Measurements from ENCODE around the gene BRD1.

The BRD1 gene

DNA sequence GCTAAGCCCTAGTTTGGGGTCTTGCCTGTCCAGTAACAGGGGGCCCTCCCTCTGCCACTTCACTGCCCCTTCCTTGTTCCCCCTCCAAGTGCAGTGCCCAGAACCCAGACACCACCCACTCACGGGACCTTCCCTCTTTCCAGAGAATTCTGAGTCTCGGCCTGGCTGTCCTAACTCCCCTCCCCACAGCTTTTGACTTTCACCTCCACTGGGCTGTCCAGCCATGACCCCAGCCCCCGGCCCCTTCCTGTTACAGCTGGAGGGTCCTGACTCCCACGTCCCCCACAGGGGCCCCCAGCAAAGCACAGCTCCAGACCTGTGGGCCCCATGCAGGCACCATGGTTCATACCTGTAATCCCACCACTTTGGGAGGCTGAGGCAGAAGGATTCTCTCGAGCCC is 71.5 kb downstream of the BRD1 start:
- in situ Hi-C loops (cut with MboI; ENCODE audit: low sequenced_read_pairs), result loop anchor here (25.0 kb wide), 1 partner anchor 281 kb away; no protein-coding TSS in a partner anchor

DNA sequence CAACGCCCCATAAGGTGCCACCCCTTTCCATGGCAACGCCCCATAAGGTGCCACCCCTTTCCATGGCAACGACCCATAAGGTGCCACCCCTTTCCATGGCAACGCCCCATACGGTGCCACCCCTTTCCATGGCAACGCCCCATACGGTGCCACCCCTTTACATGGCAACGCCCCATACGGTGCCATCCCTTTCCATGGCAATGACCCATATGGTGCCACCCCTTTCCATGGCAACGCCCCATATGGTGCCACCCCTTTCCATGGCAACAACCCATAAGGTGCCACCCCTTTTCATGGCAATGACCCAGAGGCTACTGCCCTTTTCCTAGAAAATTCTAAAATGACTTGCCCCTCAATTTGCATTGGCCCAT is 72.1 kb downstream of the BRD1 start:
- in situ Hi-C loops (cut with MboI; ENCODE audit: low sequenced_read_pairs), result loop anchor here (25.0 kb wide), 1 partner anchor 282 kb away; no protein-coding TSS in a partner anchor

DNA sequence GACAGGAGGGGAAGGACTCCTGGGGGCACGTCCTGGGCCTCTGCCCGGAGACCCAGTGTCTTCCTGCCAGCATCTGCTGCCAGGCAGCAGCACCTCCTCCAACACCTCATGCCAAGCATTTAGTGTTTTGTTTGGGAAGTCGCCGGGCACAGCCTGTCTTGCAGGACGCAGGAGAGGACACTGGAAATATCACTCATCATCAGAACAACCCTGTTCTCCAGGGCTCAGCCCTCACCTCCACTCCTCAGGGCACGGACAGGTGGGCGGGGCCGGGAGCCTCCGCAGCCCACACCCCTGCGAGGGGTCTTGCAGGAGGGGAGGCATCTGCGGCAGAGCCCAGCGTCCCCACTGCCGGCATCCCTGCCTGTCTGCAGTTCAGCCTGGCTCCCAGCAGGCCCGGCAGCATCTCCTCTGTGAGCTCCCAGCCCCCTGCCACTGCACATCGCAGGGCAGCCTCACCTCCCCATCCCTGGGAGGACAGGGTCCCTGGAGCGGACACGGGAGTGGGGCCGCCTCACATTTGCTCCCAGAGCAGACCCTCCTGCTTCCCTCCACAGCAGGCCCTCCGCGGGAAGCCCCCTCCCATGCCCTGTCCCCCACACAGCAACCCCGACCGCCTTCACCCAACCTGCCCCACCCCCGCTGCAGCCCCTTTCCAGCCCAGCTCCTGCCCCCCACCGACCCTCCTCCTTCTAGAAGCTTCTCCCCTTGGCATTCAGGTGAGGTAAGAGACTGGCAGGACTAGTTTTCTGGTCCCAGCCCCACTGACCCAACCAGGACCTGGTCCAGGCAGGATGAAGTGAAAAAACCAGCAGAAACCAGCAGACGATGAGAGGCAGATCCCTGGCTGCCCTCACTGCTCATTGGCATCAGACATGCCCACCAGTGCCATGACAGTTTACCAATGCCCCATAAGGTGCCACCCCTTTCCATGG is 72.7 kb downstream of the BRD1 start:
- in situ Hi-C loops (cut with MboI; ENCODE audit: low sequenced_read_pairs), result loop anchor here (25.0 kb wide), 1 partner anchor 282 kb away; no protein-coding TSS in a partner anchor

DNA sequence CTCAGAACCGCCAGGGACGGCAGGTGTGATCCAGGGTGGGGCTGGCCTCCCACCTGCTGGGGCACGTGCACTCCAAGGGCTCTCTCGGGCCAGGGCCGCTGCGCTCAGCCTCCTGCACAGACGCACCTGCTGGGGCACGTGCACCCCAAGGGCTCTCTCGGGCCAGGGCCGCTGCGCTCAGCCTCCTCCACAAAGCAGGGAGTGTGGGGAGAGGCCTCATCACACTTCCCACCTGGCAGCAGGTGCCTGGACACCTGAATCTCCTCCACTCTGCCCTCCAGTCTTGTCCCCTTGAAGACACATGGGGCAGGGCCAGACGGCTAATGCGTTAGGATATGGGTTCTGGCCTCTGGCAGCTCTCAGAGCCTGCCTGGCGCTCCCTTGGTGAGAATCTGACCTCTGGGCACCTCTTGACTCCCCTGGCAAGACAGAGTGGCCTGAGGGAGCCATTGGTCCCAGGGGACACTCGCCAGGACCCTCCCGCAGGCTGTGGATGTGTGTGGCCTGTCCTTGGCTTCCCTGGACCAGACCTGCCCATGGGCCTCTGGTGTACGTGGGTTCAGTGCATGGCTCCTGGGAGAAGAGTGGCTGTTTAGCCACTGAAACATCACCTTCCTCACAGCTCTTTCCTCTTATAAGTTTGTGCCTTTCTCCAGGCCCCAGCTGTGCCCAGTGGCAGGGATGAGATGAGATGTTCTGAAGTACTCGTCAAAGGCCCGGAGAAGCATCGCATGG is 73.5 kb downstream of the BRD1 start:
- in situ Hi-C loops (cut with MboI; ENCODE audit: low sequenced_read_pairs), result loop anchor here (25.0 kb wide), 1 partner anchor 283 kb away; no protein-coding TSS in a partner anchor

DNA sequence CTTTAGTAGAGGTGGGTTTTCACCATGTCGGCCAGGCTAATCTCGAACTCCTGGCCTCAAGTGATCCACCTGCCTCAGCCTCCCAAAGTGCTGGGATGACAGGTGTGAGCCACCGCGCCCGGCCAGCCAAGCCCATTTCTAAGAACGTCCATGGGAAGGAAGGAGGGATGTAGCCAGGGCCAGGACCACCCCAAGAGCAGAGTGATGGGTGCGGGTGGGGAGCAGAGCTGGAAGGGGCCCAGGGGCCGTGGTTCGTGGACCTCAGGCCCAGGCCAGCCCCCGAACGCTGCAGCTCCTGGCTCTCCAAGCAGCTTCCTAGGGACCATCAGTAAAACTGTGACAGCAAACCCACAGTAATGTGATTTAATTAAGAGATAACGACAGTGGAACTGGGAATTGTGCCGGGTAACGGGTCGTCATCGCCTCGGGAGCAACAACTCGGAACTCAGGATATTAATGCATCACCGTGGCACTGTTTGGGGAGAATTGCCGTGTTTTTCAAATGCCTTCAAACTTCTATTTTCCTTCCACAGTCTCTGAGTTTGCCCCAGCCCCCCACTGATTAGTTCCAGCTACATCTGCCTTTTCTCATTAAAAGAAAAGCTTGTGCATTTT is 74.3 kb downstream of the BRD1 start:
- in situ Hi-C loops (cut with MboI; ENCODE audit: low sequenced_read_pairs), result loop anchor here (25.0 kb wide), 1 partner anchor 284 kb away; no protein-coding TSS in a partner anchor

DNA sequence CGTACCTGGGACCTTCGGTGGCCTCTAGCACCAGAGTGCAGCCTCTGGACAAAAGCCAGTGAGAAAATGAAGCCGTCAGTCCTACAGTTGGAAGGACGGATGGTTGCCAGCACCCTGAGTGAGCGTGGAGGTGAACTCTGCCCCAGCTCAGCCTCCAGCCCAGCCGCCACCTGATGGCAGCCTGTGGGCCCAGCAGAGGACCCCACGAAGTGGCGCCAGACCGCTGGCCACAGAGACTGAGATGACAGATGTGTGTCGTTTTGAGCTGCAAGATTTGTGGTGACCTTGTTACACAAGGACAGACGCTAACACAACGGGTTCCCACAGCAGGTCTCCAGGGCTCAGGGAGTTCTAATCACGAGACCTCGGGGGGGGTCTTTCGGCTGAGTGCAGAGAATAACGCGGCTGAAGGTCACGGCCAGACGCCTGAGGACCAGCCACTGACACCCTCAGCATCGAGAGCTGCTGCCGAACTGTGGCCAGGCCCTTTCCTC is 75.0 kb downstream of the BRD1 start:
- in situ Hi-C loops (cut with MboI; ENCODE audit: low sequenced_read_pairs), result loop anchor here (25.0 kb wide), 1 partner anchor 285 kb away; no protein-coding TSS in a partner anchor

DNA sequence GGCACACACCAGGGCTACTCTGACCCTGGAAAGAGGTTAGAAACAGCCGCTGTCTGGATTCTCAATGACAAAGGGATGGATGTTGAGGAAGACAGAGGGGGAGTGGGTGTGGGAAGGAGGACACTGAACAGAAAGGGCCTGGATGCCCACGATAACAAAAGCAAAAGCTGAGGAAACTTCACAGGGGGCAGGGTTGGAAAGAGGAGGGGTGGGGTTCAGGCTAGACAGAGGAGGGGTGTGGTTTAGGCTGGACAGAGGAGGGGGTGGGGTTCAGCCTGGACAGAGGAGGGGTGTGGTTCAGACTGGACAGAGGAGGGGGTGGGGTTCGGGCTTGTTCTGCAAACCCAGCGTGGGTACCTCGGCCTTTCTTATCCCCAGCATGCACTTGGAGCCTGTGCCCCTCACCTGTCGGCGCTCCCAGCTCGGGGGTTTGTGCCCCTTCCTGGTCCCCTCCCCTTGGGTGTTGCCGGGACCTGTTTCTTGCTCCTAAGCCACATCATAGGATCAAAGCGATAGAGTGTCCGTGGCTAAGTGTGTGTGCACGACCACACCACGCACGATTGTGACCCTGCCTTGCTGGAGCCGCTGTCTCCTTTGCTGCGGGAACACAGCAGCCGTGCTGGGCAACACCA is 75.6 kb downstream of the BRD1 start:
- in situ Hi-C loops (cut with MboI; ENCODE audit: low sequenced_read_pairs), result loop anchor here (25.0 kb wide), 1 partner anchor 285 kb away; no protein-coding TSS in a partner anchor

DNA sequence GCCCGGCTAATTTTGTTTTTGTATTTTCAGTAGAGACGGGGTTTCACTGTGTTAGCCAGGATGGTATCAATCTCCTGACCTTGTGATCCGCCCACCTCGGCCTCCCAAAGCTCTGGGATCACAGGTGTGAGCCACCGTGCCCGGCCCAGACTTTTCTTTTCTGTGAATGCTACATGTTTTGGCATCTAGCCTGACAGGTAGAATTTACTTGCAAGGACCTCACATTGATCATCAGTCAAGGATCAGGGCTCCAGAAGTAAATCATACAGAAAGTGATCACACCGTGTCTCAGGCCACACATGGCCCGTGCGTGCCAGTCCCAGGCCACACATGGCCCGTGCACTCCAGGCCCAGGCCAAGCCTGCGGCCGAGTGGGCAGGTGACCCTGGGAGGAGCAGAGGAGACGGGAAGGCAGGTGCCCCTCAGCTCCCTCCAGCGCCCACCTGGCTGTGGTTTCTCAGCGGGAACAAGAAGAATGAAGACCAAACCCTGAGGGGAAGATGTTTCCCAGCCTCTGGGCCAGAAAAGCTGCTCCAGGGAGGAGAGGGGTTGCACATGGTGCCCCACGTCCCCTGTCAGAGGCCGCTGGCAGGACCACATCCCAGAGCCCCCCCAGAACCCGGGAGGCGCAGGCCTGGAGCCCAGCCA is 76.2 kb downstream of the BRD1 start:
- in situ Hi-C loops (cut with MboI; ENCODE audit: low sequenced_read_pairs), result loop anchor here (25.0 kb wide), 1 partner anchor 286 kb away; no protein-coding TSS in a partner anchor

DNA sequence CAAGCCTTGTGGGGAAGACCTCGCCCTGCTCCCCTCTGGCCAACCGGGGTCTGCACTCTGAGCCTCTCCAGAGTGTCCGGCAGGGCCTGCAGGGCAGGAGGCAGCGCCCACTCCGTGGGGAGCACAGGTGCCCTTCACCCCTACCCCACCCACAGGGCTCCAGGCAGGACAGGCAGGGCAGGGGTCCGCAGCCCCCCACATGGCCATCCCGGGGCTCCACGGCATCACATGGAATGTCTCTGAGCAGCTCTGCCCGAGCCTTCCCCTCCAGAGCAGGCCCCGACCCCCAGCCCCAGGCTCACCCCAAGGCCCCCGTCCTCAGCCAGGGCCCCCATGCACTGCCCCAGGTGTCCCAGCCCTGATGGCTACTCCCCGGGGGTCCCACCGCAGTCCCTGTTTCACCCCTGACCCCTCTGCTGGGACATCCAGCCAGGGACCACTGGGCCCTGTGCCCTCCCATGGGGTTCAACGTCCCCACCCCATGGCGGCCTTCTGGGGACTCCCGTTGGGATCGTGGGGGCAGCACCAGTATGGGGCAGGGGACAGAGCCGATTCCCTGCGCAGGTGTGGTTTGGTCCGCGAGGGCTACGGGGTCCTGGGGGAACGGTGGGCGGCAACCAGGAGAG is 77.7 kb downstream of the BRD1 start:
- in situ Hi-C loops (cut with MboI; ENCODE audit: low sequenced_read_pairs), result loop anchor here (25.0 kb wide), 1 partner anchor 287 kb away; no protein-coding TSS in a partner anchor

DNA sequence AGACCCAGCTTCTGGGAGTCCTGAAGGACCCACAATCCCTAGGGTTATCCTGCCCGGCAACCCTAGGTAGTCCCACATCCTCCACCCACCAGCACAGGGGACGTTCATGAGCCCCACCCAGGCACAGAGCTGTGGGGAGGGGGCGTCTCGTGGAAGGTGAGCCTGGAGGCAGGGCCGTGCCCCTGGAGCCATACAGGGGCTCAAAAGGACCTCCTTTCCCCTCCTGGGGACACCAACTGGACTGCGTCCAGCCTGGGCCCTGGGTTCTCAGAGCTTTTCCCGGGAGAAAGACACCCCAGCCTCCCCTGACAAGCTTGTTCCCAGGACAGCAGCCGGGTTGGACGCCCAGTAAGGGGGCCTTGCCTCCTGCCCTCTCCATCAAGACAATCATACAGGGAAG is 78.4 kb downstream of the BRD1 start:
- in situ Hi-C loops (cut with MboI; ENCODE audit: low sequenced_read_pairs), result no loop called here

DNA sequence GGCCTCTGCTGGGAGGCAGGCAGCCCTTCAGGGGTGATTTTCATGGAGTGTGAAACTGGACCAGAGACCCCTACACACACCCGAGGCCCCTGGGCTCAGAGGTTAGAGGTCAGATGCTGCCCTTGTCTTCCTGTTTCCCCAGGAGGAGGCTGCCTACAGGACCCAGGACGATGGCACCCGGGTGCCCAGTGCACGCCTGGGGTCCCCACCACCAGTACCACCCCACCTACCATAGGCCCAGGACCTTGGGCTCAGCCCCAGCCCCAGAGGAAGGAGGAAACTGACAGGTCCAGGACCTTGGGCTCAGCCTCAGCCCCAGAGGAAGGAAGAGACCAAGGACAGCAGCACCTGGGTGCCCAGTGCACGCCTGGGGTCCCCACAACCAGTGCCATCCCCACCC is 79.2 kb downstream of the BRD1 start:
- in situ Hi-C loops (cut with MboI; ENCODE audit: low sequenced_read_pairs), result no loop called here

DNA sequence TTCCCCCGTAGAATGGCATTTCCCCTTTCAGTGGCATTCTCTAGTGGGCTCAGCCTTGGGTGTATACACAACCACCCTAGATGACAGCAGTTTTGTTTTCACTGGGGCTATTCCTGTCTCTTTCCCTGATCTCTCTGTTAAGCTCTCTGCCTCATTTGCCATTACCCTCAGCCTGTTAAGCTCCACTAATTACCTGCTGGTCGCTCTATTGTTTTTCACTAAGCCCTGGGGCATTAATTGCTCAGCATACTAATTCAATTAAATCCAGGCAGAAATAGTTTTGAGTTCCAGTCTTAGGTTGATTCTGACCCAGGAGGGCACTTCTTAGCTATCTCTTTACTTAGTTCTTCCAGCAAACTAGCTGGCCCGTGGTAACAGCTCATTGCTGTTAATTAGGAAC is 80.0 kb downstream of the BRD1 start:
- in situ Hi-C loops (cut with MboI; ENCODE audit: low sequenced_read_pairs), result no loop called here

DNA sequence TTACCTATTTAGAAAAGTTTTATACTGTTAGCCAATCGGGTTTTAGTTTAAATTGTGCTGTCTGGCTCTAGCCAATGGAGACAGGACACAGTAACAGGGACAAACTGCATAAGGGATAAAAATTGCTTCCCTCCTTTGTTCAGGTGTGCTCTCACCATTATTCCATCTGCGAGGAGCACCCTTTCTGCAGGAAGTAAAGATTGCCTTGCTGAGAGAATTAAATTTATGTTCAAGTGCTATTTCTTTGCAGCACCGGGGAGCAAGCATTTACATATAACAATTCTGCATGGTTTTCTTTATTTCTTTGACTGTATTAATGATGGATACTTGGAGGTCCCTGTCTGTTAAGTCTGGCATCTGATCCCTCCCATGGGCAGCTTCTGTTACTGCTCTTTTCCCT is 80.5 kb downstream of the BRD1 start:
- in situ Hi-C loops (cut with MboI; ENCODE audit: low sequenced_read_pairs), result no loop called here

DNA sequence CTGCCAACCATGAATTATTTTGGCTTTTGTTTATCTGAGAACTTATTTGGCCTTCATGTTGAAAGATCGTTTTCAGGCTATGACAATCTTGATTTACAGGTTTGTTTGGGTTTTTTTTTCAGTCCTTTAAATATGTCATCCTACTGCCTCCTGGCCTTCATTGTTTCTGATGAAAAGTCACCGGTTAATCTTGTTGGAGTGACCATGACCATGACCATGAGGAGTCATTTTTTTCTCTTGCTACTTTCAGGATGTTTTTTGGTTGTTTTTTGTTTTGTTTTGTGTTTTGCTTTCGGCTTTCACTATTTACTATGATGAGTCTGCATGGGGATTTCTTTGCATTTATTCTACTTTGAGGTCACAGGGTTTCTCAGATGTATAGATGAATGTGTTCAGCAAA is 81.6 kb downstream of the BRD1 start:
- in situ Hi-C loops (cut with MboI; ENCODE audit: low sequenced_read_pairs), result no loop called here

DNA sequence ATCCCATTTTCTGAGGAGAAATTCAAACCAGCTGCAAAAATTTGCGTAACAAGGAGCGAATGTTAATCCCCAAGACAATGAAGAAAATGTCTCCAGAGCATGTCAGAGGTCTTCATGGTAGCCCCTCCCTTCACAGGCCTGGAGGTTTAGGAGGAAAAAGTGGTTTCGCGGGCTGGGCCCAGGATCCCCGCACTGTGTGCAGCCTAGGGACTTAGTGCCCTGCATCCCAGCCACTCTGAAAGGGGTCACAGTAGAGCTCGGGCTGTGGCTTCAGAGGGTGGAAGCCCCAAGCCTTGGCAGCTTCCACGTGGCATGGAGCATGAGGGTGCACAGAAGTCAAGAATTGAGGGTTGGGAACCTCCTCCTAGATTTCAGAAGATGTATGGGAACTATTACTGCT is 87.4 kb downstream of the BRD1 start:
- in situ Hi-C loops (cut with MboI; ENCODE audit: low sequenced_read_pairs), result no loop called here

DNA sequence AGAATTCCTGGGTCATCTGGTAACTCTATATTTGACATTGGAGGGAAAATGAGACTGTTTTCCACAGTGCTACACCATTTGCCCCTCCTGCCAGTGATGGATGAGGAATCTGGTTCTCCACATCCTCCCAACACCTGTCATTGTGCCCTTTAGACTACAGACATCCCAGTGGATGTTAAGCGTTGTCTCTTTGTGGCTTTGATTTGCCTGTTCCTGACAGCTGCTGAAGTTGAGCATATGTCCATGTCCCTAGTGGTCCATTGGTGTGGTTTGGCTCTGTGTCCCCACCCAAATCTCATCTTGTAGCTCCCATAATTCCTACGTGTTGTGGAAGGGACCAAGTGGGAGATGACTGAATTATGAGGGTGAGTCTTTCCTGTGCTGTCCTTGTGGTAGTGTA is 88.5 kb downstream of the BRD1 start:
- in situ Hi-C loops (cut with MboI; ENCODE audit: low sequenced_read_pairs), result no loop called here

DNA sequence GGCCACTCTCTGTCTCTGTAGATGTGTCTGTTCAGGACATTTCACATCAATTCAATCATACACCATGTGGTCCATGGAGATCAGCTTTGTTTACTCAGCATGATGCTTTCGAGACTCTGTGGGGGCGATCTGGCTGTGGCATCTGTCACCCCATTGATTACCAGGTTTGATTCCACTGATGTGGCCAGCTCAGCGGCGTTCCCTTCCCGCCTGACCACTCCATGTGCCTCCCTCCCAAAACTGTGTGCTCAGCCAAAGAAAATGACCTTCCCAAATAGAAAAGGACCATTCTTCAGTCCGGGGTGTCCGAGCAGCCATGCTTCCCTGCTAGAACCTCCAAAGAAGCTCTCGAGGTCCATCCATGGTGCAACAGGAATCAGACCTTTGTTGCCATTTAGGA is 89.1 kb downstream of the BRD1 start:
- in situ Hi-C loops (cut with MboI; ENCODE audit: low sequenced_read_pairs), result no loop called here

DNA sequence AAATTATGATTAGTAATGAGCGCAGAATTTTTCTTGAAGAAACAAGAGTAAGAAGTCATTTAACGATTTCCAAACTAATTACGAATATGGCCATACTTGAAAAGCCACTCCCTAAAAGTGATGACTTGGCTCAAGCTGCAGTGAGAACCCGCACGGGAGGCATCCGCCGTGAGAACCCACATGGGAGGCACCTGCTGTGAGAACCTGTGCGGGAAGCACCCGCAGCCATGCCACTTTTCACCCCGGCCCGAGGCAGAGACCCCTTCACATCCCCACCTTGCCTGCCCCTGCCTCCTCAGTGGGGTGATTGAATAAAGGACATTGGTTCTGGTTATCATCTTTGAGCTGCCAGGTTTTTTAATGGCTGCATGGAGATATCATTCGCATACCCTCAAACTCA is 89.7 kb downstream of the BRD1 start:
- in situ Hi-C loops (cut with MboI; ENCODE audit: low sequenced_read_pairs), result no loop called here

DNA sequence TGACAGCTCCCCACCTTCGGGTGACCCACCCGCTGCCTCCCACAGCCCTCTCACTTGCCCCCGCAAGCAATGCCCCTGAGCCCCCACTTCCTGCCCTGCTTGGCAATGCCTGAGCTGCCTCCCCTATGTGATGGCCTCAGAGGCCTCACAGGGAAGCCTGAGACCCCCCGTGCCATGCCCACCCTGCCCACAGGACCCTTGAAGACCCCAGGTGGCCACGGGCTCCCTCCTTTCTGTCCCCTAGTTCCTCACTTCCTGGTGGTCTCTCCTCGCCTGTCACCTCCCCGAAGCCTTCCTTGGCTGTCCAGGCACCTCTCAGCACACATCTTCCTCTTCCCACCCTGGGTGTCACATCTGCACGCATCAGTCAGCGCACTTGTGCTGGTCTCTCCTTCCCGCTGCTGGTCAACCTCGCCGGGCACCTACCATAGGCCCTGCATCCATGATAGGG is 90.5 kb downstream of the BRD1 start:
- in situ Hi-C loops (cut with MboI; ENCODE audit: low sequenced_read_pairs), result no loop called here

Data from HL-60/S4 treated with phorbol 12-myristate 13-acetate at 8.2 ng/mL for 4 days and 3 days (cell line).